Uterus (tissue), 2 donors: ENCODE data around the gene RALA.

Source experiments
- POLR2A ChIP-seq, 2 donors: fragments of 450-650 bp; IDR thresholded peaks; one replicate each; pipeline ENCODE4 v1.6.1; 2016; ENCODE audit warnings: antibody characterized with exemption in 2 of 2, mild to moderate bottlenecking in 1 of 2, moderate library complexity in 1 of 2
- TF ChIP-seq, protein P1 (sequence below), 4 experiments: fragments of 200-600 bp in 2 of 4; fragments of 450-650 bp in 2 of 4; sonication (generic) in 2 of 4; IDR thresholded peaks; one replicate each; pipeline ENCODE4 v1.5.1; 2016 to 2019; ENCODE audit warnings: antibody characterized with exemption in 4 of 4, mild to moderate bottlenecking in 2 of 4, moderate library complexity in 1 of 4

DNA sequence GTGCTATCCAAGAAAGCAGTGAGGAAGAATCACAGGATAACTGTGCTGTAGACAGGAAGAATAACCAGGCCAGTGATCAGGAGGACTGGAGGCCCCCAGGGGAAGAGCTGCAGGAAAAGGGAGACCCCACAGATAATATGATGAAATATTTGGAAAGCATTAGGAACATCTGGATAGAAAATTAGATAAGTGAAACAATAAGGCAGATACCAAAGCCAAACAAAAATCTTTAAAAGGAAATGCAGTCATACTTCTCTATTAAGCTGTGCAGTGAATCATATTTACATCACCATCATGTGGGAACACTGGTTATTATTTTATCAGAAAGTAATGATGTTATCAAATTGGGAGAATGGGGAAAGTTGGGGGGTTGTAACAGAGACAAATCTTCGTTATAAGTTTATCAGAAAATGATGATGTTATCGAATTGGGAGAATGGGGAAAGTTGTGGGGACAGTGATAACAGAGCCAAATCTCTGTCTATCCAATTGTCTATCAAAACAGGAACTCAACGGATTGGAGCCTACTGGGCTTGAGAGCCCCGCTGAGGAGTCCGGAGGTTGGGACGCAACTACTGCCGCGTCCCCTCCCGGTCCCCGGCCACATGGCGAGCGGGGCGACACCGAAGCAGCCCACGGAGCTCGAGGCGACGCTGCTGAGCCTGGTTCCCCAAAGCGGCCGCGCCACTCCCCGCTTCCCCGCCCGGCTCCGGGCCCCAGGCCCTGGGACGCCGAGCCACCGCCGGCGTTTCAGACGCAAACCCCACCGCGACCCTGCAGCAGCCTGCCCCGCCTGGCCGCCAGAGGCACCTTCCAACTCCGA is 14.0 kb upstream of the RALA start:
- TF ChIP-seq, protein P1, sequence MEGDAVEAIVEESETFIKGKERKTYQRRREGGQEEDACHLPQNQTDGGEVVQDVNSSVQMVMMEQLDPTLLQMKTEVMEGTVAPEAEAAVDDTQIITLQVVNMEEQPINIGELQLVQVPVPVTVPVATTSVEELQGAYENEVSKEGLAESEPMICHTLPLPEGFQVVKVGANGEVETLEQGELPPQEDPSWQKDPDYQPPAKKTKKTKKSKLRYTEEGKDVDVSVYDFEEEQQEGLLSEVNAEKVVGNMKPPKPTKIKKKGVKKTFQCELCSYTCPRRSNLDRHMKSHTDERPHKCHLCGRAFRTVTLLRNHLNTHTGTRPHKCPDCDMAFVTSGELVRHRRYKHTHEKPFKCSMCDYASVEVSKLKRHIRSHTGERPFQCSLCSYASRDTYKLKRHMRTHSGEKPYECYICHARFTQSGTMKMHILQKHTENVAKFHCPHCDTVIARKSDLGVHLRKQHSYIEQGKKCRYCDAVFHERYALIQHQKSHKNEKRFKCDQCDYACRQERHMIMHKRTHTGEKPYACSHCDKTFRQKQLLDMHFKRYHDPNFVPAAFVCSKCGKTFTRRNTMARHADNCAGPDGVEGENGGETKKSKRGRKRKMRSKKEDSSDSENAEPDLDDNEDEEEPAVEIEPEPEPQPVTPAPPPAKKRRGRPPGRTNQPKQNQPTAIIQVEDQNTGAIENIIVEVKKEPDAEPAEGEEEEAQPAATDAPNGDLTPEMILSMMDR (IDR thresholded peaks at IDR 0.05) = no peak
- TF ChIP-seq POLR2A (IDR thresholded peaks at IDR 0.05) = no peak
